H9 (cell line): ENCODE measurements around the gene ADAMTSL3. TPM values are rescaled to one million over a fixed set of nuclear protein-coding genes. Genes with fewer than 3 reads are reported as not detected.

ENCODE experiments used
- DNase-seq: peaks from one replicate; pipeline ENCODE4 v3.0.0-alpha.2; 2017
- H2AFZ ChIP-seq: one replicate; pipeline ENCODE4 v1.6.1; 2013; ENCODE audit warnings: mild to moderate bottlenecking, low read length, control low read depth, moderate library complexity
- H2AK5ac ChIP-seq: 2 replicates; pipeline ENCODE4 v1.6.1; 2013; ENCODE audit warnings: low read length, control low read depth, mixed read lengths; ENCODE audit not compliant: insufficient read length
- H2BK120ac ChIP-seq: one replicate; pipeline ENCODE4 v1.6.1; 2013; ENCODE audit warnings: low read depth, mild to moderate bottlenecking, low read length, control low read depth, inconsistent platforms; ENCODE audit not compliant: poor library complexity, severe bottlenecking
- H2BK12ac ChIP-seq: 2 replicates; pipeline ENCODE4 v1.6.1; 2013; ENCODE audit warnings: low read length, control low read depth, mixed read lengths, low read depth; ENCODE audit not compliant: insufficient read length
- H2BK15ac ChIP-seq: 2 replicates; pipeline ENCODE4 v1.6.1; 2013; ENCODE audit warnings: low read depth, low read length, control low read depth
- H2BK20ac ChIP-seq: one replicate; pipeline ENCODE4 v1.6.1; 2013; ENCODE audit warnings: low read depth, mild to moderate bottlenecking, low read length, control low read depth, inconsistent platforms; ENCODE audit not compliant: poor library complexity, severe bottlenecking
- H2BK5ac ChIP-seq: 2 replicates; pipeline ENCODE4 v1.6.1; 2013; ENCODE audit warnings: low read length, control low read depth, mixed read lengths; ENCODE audit not compliant: insufficient read length
- H3K14ac ChIP-seq: 2 replicates; pipeline ENCODE4 v1.6.1; 2013; ENCODE audit warnings: low read length, control low read depth; ENCODE audit not compliant: insufficient read depth
- H3K18ac ChIP-seq: 2 replicates; pipeline ENCODE4 v1.6.1; 2013; ENCODE audit warnings: low read depth, mild to moderate bottlenecking, mixed read lengths, low read length, control low read depth; ENCODE audit not compliant: insufficient read length
- H3K23ac ChIP-seq: 2 replicates; pipeline ENCODE4 v1.6.1; 2013; ENCODE audit warnings: low read length, control low read depth, mixed read lengths, low read depth; ENCODE audit not compliant: insufficient read length
- H3K23me2 ChIP-seq: 2 replicates; pipeline ENCODE4 v1.6.1; 2013; ENCODE audit warnings: low read depth, mild to moderate bottlenecking, mixed read lengths, low read length, control low read depth; ENCODE audit not compliant: insufficient read length, poor library complexity, severe bottlenecking
- H3K27ac ChIP-seq: 2 replicates; pipeline ENCODE4 v1.5.1; 2013; ENCODE audit warnings: low read length, control low read depth, mixed read lengths, low read depth; ENCODE audit not compliant: insufficient read length
- H3K27me3 ChIP-seq: 2 replicates; pipeline ENCODE4 v1.6.1; 2013; ENCODE audit warnings: low read length, control low read depth, inconsistent platforms; ENCODE audit not compliant: insufficient read depth
- H3K4ac ChIP-seq: 2 replicates; pipeline ENCODE4 v1.6.1; 2013; ENCODE audit warnings: low read depth, mild to moderate bottlenecking, control low read depth, inconsistent platforms, low read length, moderate library complexity
- H3K4me1 ChIP-seq: 2 replicates; pipeline ENCODE4 v1.6.1; 2013; ENCODE audit warnings: low read length, control low read depth, inconsistent platforms; ENCODE audit not compliant: insufficient read depth
- H3K4me2 ChIP-seq: 2 replicates; pipeline ENCODE4 v1.6.1; 2013; ENCODE audit warnings: low read length, control low read depth, mixed read lengths; ENCODE audit not compliant: insufficient read length, insufficient read depth
- H3K56ac ChIP-seq: 2 replicates; pipeline ENCODE4 v1.6.1; 2013; ENCODE audit warnings: low read depth, mild to moderate bottlenecking, mixed read lengths, low read length, control low read depth; ENCODE audit not compliant: insufficient read length
- H3K79me1 ChIP-seq: 2 replicates; pipeline ENCODE4 v1.6.1; 2013; ENCODE audit warnings: low read depth, mild to moderate bottlenecking, moderate library complexity, low read length, control low read depth, inconsistent platforms; ENCODE audit not compliant: insufficient read depth, poor library complexity, severe bottlenecking
- H3K79me2 ChIP-seq: 2 replicates; pipeline ENCODE4 v1.6.1; 2013; ENCODE audit warnings: low read length, control low read depth, inconsistent platforms; ENCODE audit not compliant: insufficient read depth
- H3K9ac ChIP-seq: 2 replicates; pipeline ENCODE4 v1.6.1; 2013; ENCODE audit warnings: low read length, control low read depth, mixed read lengths; ENCODE audit not compliant: insufficient read length; ENCODE audit errors: extremely low read depth
- H3K9me3 ChIP-seq: one replicate; pipeline ENCODE4 v1.6.1; 2013; ENCODE audit warnings: low read depth, low read length, inconsistent platforms; ENCODE audit not compliant: control insufficient read depth
- H3T11ph ChIP-seq: one replicate; pipeline ENCODE4 v1.6.1; 2013; ENCODE audit warnings: mild to moderate bottlenecking, low read length, control low read depth, inconsistent platforms
- H4K20me1 ChIP-seq: one replicate; pipeline ENCODE4 v1.6.1; 2013; ENCODE audit not compliant: control insufficient read depth, insufficient read length, insufficient read depth
- H4K5ac ChIP-seq: 2 replicates; pipeline ENCODE4 v1.6.1; 2013; ENCODE audit warnings: low read depth, mild to moderate bottlenecking, mixed read lengths, low read length, control low read depth; ENCODE audit not compliant: insufficient read length
- H4K8ac ChIP-seq: replicated peaks from 2 replicates; pipeline ENCODE4 v1.6.1; 2013; ENCODE audit warnings: low read length, control low read depth, mixed read lengths, low read depth; ENCODE audit not compliant: insufficient read length
- H4K91ac ChIP-seq: 2 replicates; pipeline ENCODE4 v1.6.1; 2013; ENCODE audit warnings: low read depth, mild to moderate bottlenecking, moderate library complexity, mixed read lengths, low read length, control low read depth; ENCODE audit not compliant: insufficient read length
- H3K27ac Mint-ChIP-seq, 3 experiments: 2 replicates in 2 of 3; 3 replicates in 1 of 3; pipeline ENCODE4 v1.8.0; 2020 to 2021; ENCODE audit warnings: mixed read lengths in 3 of 3, mild to moderate bottlenecking in 1 of 3, moderate library complexity in 1 of 3
- H3K27me3 Mint-ChIP-seq: 2 replicates; pipeline ENCODE4 v1.8.0; 2021; ENCODE audit warnings: low read depth, mild to moderate bottlenecking, moderate library complexity, mixed read lengths
- H3K36me3 Mint-ChIP-seq, 3 experiments: 2 replicates in 2 of 3; 3 replicates in 1 of 3; pipeline ENCODE4 v1.8.0; 2020 to 2021; ENCODE audit warnings: low read depth in 3 of 3, mixed read lengths in 3 of 3; ENCODE audit not compliant: insufficient read depth in 1 of 3
- H3K4me1 Mint-ChIP-seq, 2 experiments: 2 replicates each; pipeline ENCODE4 v1.8.0; 2020; ENCODE audit warnings: mixed read lengths in 2 of 2
- H3K4me3 Mint-ChIP-seq, 2 experiments: 2 replicates in 1 of 2; 3 replicates in 1 of 2; pipeline ENCODE4 v1.8.0; 2020 to 2021; ENCODE audit warnings: mild to moderate bottlenecking in 2 of 2, mixed read lengths in 2 of 2, moderate library complexity in 1 of 2
- H3K9me3 Mint-ChIP-seq, 2 experiments: 2 replicates in 1 of 2; 3 replicates in 1 of 2; pipeline ENCODE4 v1.8.0; 2020; ENCODE audit warnings: mild to moderate bottlenecking in 2 of 2, mixed read lengths in 2 of 2, moderate library complexity in 1 of 2
- WGBS: extraction: QIAGEN DNeasy Blood & Tissue Kit; methylation state at CpG from one replicate; pipeline ENCODE4 v1.1.7; 2013; ENCODE audit warnings: missing lambda C conversion rate, low lambda C conversion rate, mixed read lengths; ENCODE audit not compliant: insufficient read length; ENCODE audit errors: extremely low coverage; 5-methylcytosine and 5-hydroxymethylcytosine counted together
- total RNA-seq: library from RNA; stranded (reverse); gene quantifications from 2 replicates; pipeline ENCODE4 v1.2.1, GENCODE V29; 2021
- TF ChIP-seq, protein P1 (sequence below): fragments of 200-600 bp; sonication (generic); conservative IDR thresholded peaks from 3 replicates; pipeline ENCODE4 v1.8.0; 2021; ENCODE audit warnings: antibody characterized with exemption, mild to moderate bottlenecking

ADAMTSL3 gene
- total RNA-seq, 1 experiment from 2014 or later: 0.39 TPM

DNA sequence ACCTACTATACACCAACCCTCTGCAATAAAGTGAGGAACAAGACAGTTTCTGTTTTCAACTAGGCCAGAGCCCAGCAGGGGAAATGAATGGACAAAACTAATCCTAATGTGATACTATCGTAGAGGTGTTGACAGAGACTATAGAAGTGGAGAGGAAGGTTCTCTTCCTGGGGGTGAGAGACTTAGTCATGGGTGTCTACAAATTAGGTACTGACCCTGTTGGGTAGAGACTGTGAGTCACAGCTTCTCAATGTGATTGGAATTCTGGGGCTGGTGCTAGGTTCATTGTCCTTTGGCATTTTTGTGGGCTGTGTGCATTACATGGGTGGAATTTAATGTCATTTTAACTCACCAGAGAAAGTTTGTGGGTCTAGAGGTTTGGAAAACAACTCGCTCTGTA, 79.3 kb downstream of the ADAMTSL3 start:
- Mint-ChIP-seq H3K27ac (no peak overlapping the region), H3K4me3 (no peak overlapping the region), H3K9me3 (no peaks in the 10 kb centered on the region; a peak in 2 of 5 replicates), H3K4me1 (peaks cover 17 to 20% of the 10 kb centered on the region in 2 experiments), H3K27me3 (no peaks in the 10 kb centered on the region; the same call in 1 of the 2 replicates), H3K36me3 (no peaks in the 10 kb centered on the region; a peak in 1 of 7 replicates)
- Histone ChIP-seq H3K4me2 (no peak overlapping the region), H3K4me1 (no peaks in the 10 kb centered on the region), H3K4ac (no peak overlapping the region), H2BK12ac (no peak overlapping the region), H3K79me2 (no peaks in the 10 kb centered on the region), H4K8ac (no peak overlapping the region), H3K9ac (no peak overlapping the region), H3K9me3 (no peaks in the 10 kb centered on the region), H2AK5ac (no peak overlapping the region), H2AFZ (no peak overlapping the region), H3K27ac (no peak overlapping the region), H4K5ac (no peak overlapping the region), H4K91ac (no peak overlapping the region), H3K23me2 (no peaks in the 10 kb centered on the region), H2BK120ac (no peak overlapping the region), H3K14ac (no peak overlapping the region), H2BK20ac (no peak overlapping the region), H3K56ac (no peak overlapping the region), H4K20me1 (no peaks in the 10 kb centered on the region), H2BK5ac (no peak overlapping the region), H3K23ac (no peak overlapping the region), H2BK15ac (no peak overlapping the region), H3K18ac (no peak overlapping the region), H3T11ph (no peak overlapping the region), H3K27me3 (no peaks in the 10 kb centered on the region), H3K79me1 (no peaks in the 10 kb centered on the region)
- TF ChIP-seq, protein P1, sequence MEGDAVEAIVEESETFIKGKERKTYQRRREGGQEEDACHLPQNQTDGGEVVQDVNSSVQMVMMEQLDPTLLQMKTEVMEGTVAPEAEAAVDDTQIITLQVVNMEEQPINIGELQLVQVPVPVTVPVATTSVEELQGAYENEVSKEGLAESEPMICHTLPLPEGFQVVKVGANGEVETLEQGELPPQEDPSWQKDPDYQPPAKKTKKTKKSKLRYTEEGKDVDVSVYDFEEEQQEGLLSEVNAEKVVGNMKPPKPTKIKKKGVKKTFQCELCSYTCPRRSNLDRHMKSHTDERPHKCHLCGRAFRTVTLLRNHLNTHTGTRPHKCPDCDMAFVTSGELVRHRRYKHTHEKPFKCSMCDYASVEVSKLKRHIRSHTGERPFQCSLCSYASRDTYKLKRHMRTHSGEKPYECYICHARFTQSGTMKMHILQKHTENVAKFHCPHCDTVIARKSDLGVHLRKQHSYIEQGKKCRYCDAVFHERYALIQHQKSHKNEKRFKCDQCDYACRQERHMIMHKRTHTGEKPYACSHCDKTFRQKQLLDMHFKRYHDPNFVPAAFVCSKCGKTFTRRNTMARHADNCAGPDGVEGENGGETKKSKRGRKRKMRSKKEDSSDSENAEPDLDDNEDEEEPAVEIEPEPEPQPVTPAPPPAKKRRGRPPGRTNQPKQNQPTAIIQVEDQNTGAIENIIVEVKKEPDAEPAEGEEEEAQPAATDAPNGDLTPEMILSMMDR: no peak
- WGBS: no CpG with 5 or more reads among the region's 2 CpGs
- no peak for DNase-seq
